A673 (cell line): ENCODE measurements around the gene KLKB1. TPM values are rescaled to one million over a fixed set of nuclear protein-coding genes. Genes with fewer than 3 reads are reported as not detected.

ENCODE experiments used
- Bru-seq: library from RNA; stranded (reverse); fragments of 400-500 nt; gene quantifications from one replicate; lab custom pipeline; 2021; lab: Mats Ljungman, UMichigan
- BruChase-seq, 2 experiments: library from RNA; stranded (reverse); fragments of 400-500 nt; gene quantifications; one replicate each; lab custom pipeline; 2021; lab: Mats Ljungman, UMichigan
- BruUV-seq: library from RNA; stranded (reverse); fragments of 400-500 nt; replicated peaks from 2 replicates; lab custom pipeline; 2021; lab: Mats Ljungman, UMichigan
- CTCF ChIA-PET: fragments of 300-600 bp; sonication (Branson Sonifier 250); formaldehyde crosslinking; loops from one replicate; lab custom pipeline; 2022; ENCODE audit warnings: antibody characterized with exemption; lab: Charles Lee
- POLR2A ChIA-PET: fragments of 300-600 bp; sonication (Branson Sonifier 250); formaldehyde crosslinking; loops from one replicate; lab custom pipeline; 2022; ENCODE audit warnings: antibody characterized with exemption; ENCODE audit not compliant: low non-redundant PET; lab: Charles Lee
- DNase-seq: peaks from one replicate; pipeline ENCODE4 v3.0.0-alpha.2; 2015; ENCODE audit warnings: low spot score
- H3K27ac ChIP-seq: fragments of 200-600 bp; sonication (generic); 2 replicates; pipeline ENCODE4 v1.5.1; 2016; ENCODE audit warnings: mixed run types, low read depth, mild to moderate bottlenecking, mixed read lengths, antibody characterized with exemption, low read length; ENCODE audit not compliant: poor library complexity, severe bottlenecking
- H3K27me3 ChIP-seq: fragments of 200-600 bp; sonication (generic); replicated peaks from 2 replicates; pipeline ENCODE4 v1.6.1; 2017; ENCODE audit warnings: mixed run types, low read depth, mild to moderate bottlenecking, mixed read lengths, antibody characterized with exemption, low read length; ENCODE audit not compliant: insufficient read depth, poor library complexity
- H3K36me3 ChIP-seq: fragments of 200-600 bp; sonication (generic); 2 replicates; pipeline ENCODE4 v1.6.1; 2016; ENCODE audit warnings: mixed run types, mild to moderate bottlenecking, mixed read lengths, antibody characterized with exemption, low read length; ENCODE audit not compliant: insufficient read depth, poor library complexity, severe bottlenecking
- H3K4me1 ChIP-seq: fragments of 200-600 bp; sonication (generic); 2 replicates; pipeline ENCODE4 v1.6.1; 2017; ENCODE audit warnings: mixed run types, mild to moderate bottlenecking, mixed read lengths, antibody characterized with exemption, low read length; ENCODE audit not compliant: insufficient read depth, poor library complexity, severe bottlenecking
- H3K4me3 ChIP-seq: fragments of 200-600 bp; sonication (generic); 2 replicates; pipeline ENCODE4 v1.5.1; 2016; ENCODE audit warnings: low read depth, mixed run types, mild to moderate bottlenecking, mixed read lengths, low read length; ENCODE audit not compliant: poor library complexity, severe bottlenecking
- H3K9me3 ChIP-seq: fragments of 200-600 bp; sonication (generic); 2 replicates; pipeline ENCODE4 v1.6.1; 2016; ENCODE audit warnings: mixed run types, low read depth, mild to moderate bottlenecking, mixed read lengths, antibody characterized with exemption, low read length; ENCODE audit not compliant: poor library complexity, severe bottlenecking
- EZH2 ChIP-seq: fragments of 200-600 bp; sonication (generic); IDR thresholded peaks from 2 replicates; pipeline ENCODE4 v1.6.1; 2017; ENCODE audit warnings: borderline replicate concordance, low read depth, mild to moderate bottlenecking, mixed read lengths, antibody characterized with exemption, low read length; ENCODE audit not compliant: poor library complexity, severe bottlenecking
- intact Hi-C: fragments of 100-400 bp; cut with micrococcal nuclease; formaldehyde crosslinking; loops from one replicate; pipeline ENCODE4 v1.10.0; 2022; ENCODE audit not compliant: unreplicated experiment
- long read RNA-seq: library from polyadenylated mRNA; stranded (forward); transcript quantifications from one replicate; pipeline ENCODE4 v2.0.0, GENCODE V29; 2022
- total RNA-seq: library from RNA; stranded (reverse); gene quantifications from 2 replicates; pipeline ENCODE4 v1.2.3, GENCODE V29; 2021
- TF ChIP-seq, protein P1 (sequence below): fragments of 300-800, 200-600 bp; sonication (generic); conservative IDR thresholded peaks from 2 replicates; pipeline ENCODE4 v1.5.1; 2017; ENCODE audit warnings: low read depth, mild to moderate bottlenecking, antibody characterized with exemption, low read length, moderate library complexity, mixed read lengths

The KLKB1 gene
- total RNA-seq, result 0.39 TPM in 1 of 2 replicates, not detected in the other
- percentile 23 among the genes with signal in this experiment for Bru-seq, nascent RNA
- percentile 25 among the genes with signal in this experiment for BruChase-seq, experiment 1, labeled RNA remaining after a 2-hour chase
- percentile 30 among the genes with signal in this experiment for BruChase-seq, experiment 2, labeled RNA remaining after a 6-hour chase
- long read RNA-seq, result 0 reads

DNA sequence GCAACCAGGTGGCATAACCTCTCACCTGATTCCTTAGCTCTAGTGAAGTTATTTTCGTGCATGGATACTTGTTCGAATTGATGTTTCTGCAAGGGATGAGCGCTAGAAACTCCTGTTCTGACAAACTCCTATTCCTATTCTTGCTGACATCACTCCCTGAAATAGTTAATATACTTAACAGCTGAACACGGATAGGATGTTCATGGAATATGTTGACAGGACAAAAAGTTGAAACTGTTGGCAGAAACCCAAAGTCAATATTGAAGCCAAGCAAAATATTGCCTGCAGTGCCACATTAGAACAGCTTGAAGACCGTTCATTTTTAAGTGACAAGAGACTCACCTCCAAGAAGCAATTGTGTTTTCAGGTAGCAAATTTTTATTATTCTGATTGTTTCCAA lies at the start of gene KLKB1:
Gene KLKB1 (plus strand): TSS at position 287 of the 400 bp plus-strand sequence. CDS start 689 bp downstream, outside the sequence.
- Histone ChIP-seq H3K4me3 (no peak within 1 kb of the TSS), H3K27ac (no peak within 1 kb of the TSS), H3K4me1 (no peaks in the 10 kb centered on the region), H3K36me3 (no peaks in the 10 kb centered on the region), H3K27me3 (no peaks in the 10 kb centered on the region), H3K9me3 (peaks cover 9% of the 10 kb centered on the region)
- CTCF ChIA-PET, result no interaction called here
- intact Hi-C loops, result no loop called here
- POLR2A ChIA-PET, result no interaction called here
- TF ChIP-seq EZH2, result no peak
- TF ChIP-seq, protein P1, sequence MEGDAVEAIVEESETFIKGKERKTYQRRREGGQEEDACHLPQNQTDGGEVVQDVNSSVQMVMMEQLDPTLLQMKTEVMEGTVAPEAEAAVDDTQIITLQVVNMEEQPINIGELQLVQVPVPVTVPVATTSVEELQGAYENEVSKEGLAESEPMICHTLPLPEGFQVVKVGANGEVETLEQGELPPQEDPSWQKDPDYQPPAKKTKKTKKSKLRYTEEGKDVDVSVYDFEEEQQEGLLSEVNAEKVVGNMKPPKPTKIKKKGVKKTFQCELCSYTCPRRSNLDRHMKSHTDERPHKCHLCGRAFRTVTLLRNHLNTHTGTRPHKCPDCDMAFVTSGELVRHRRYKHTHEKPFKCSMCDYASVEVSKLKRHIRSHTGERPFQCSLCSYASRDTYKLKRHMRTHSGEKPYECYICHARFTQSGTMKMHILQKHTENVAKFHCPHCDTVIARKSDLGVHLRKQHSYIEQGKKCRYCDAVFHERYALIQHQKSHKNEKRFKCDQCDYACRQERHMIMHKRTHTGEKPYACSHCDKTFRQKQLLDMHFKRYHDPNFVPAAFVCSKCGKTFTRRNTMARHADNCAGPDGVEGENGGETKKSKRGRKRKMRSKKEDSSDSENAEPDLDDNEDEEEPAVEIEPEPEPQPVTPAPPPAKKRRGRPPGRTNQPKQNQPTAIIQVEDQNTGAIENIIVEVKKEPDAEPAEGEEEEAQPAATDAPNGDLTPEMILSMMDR, result no peak
- BruUV-seq, result no TSS peak
- peak; percentile 18 for DNase-seq

- intact Hi-C loops, result no loop called here
- POLR2A ChIA-PET, result no interaction called here
- CTCF ChIA-PET, result no interaction called here
- Histone ChIP-seq H3K36me3 (no peaks in the 10 kb centered on the region), H3K4me3 (no peak overlapping the region), H3K4me1 (peaks cover 16% of the 10 kb centered on the region), H3K9me3 (no peaks in the 10 kb centered on the region), H3K27ac (no peak overlapping the region), H3K27me3 (no peaks in the 10 kb centered on the region)
- TF ChIP-seq, protein P1, result no peak
- no peak for TF ChIP-seq EZH2
- no TSS peak for BruUV-seq
- DNase-seq, result no peak
These were observed 39.2 kb upstream of the KLKB1 start for GRCh38 chr4:186188107-186188506.

- Histone ChIP-seq H3K4me1 (peaks cover 16% of the 10 kb centered on the region), H3K36me3 (no peaks in the 10 kb centered on the region), H3K4me3 (no peak overlapping the region), H3K9me3 (no peaks in the 10 kb centered on the region), H3K27me3 (no peaks in the 10 kb centered on the region), H3K27ac (no peak overlapping the region)
- intact Hi-C loops, result loop anchor here (5.0 kb wide), 1 partner anchor 122 kb away; the partner anchor contains the start of gene TLR3
- no peak for DNase-seq
- POLR2A ChIA-PET, result no interaction called here
- no TSS peak for BruUV-seq
- CTCF ChIA-PET, result interaction anchor here (0.8 kb wide), 1 partner anchor 14 kb away, joined by 3 read pairs; no protein-coding TSS in a partner anchor
- TF ChIP-seq, protein P1, result no peak
- TF ChIP-seq EZH2, result no peak
These were observed 37.7 kb upstream of the KLKB1 start for GRCh38 chr4:186189656-186190055.
